SK-N-SH (cell line): ENCODE measurements around the gene IFNA17. TPM values are rescaled to one million over a fixed set of nuclear protein-coding genes. Genes with fewer than 3 reads are reported as not detected.

Experiments
- CTCF ChIA-PET: fragments of 300-600, 350-600 bp; formaldehyde crosslinking; extraction: SDS; loops from one replicate; lab custom pipeline; 2021; lab: Yijun Ruan, JAX
- POLR2A ChIA-PET: fragments of 350-600 bp; sonication (Branson Sonifier 250); formaldehyde crosslinking; extraction: SDS; loops from one replicate; lab custom pipeline; 2020; ENCODE audit warnings: antibody characterized with exemption, inconsistent platforms; lab: Yijun Ruan, JAX
- DNase-seq: peaks from one replicate; pipeline ENCODE4 v3.0.0; 2012
- H2AFZ ChIP-seq: fragments of 200-600 bp; sonication (generic); 2 replicates; pipeline ENCODE4 v1.8.1; 2016; ENCODE audit warnings: antibody characterized with exemption, mild to moderate bottlenecking, low read depth
- H3F3A ChIP-seq: fragments of 200-600 bp; sonication (generic); replicated peaks from 2 replicates; pipeline ENCODE3; 2016; ENCODE audit warnings: antibody characterized with exemption, mild to moderate bottlenecking; ENCODE audit not compliant: insufficient read depth
- H3K27ac ChIP-seq, 2 experiments: fragments of 200-500 bp in 1 of 2; fragments of 200-600 bp in 1 of 2; sonication (Bioruptor generic) in 1 of 2; sonication (generic), shearing (Covaris generic) in 1 of 2; 2 replicates each; pipeline versions ENCODE4 v1.5.1 to v1.6.1; 2014 to 2016; ENCODE audit warnings: low read depth in 2 of 2, inconsistent platforms in 1 of 2, low read length in 1 of 2, mild to moderate bottlenecking in 1 of 2, mixed read lengths in 1 of 2
- H3K27me3 ChIP-seq: fragments of 200-600 bp; sonication (generic), shearing (Covaris generic); 2 replicates; pipeline ENCODE4 v1.6.1; 2016; ENCODE audit warnings: mixed run types; ENCODE audit not compliant: insufficient read depth
- H3K36me3 ChIP-seq, 2 experiments: fragments of 200-500 bp in 1 of 2; fragments of 200-600 bp in 1 of 2; sonication (Bioruptor generic) in 1 of 2; sonication (generic) in 1 of 2; replicated peaks in 1 of 2; 2 replicates each; pipeline versions ENCODE3 to v1.5.1; 2014 to 2016; ENCODE audit warnings: low read length in 1 of 2, mild to moderate bottlenecking in 1 of 2; ENCODE audit not compliant: insufficient read depth in 2 of 2, control insufficient read depth in 1 of 2
- H3K4me1 ChIP-seq, 2 experiments: fragments of 200-500 bp in 1 of 2; fragments of 200-600 bp in 1 of 2; sonication (Bioruptor generic) in 1 of 2; sonication (generic), shearing (Covaris generic) in 1 of 2; 2 replicates each; pipeline versions ENCODE4 v1.5.1 to v1.6.1; 2014 to 2016; ENCODE audit warnings: low read depth in 1 of 2, low read length in 1 of 2, mixed run types in 1 of 2; ENCODE audit not compliant: insufficient read depth in 2 of 2, control insufficient read depth in 1 of 2
- H3K4me2 ChIP-seq: fragments of 200-600 bp; sonication (generic), shearing (Covaris generic); 2 replicates; pipeline ENCODE4 v1.6.1; 2017; ENCODE audit warnings: mixed run types
- H3K4me3 ChIP-seq, 2 experiments: fragments of 200-500 bp in 1 of 2; fragments of 200-600 bp in 1 of 2; sonication (Bioruptor generic) in 1 of 2; sonication (generic), shearing (Covaris generic) in 1 of 2; 2 replicates each; pipeline versions ENCODE4 v1.5.1 to v1.8.1; 2014 to 2016; ENCODE audit warnings: low read depth in 2 of 2, inconsistent platforms in 1 of 2, low read length in 1 of 2, mild to moderate bottlenecking in 1 of 2, mixed read lengths in 1 of 2, moderate library complexity in 1 of 2
- H3K79me2 ChIP-seq: fragments of 200-600 bp; sonication (generic); 2 replicates; pipeline ENCODE4 v1.8.1; 2017; ENCODE audit warnings: mild to moderate bottlenecking; ENCODE audit not compliant: insufficient read depth
- H3K9ac ChIP-seq: fragments of 200-600 bp; sonication (generic); 2 replicates; pipeline ENCODE4 v1.6.1; 2017; ENCODE audit warnings: mixed run types
- H3K9me2 ChIP-seq: fragments of 200-600 bp; sonication (generic); 2 replicates; pipeline ENCODE4 v1.6.1; 2017; ENCODE audit warnings: mixed run types
- H3K9me3 ChIP-seq: fragments of 200-600 bp; sonication (generic); 2 replicates; pipeline ENCODE4 v1.6.1; 2017; ENCODE audit warnings: mixed run types, mild to moderate bottlenecking, moderate library complexity
- H4K20me1 ChIP-seq: fragments of 200-600 bp; sonication (generic); 2 replicates; pipeline ENCODE4 v1.6.1; 2017; ENCODE audit warnings: mild to moderate bottlenecking, mixed run types; ENCODE audit not compliant: insufficient read depth
- CHD2 ChIP-seq: fragments of 150-350 bp; IDR thresholded peaks from 2 replicates; pipeline ENCODE4 v1.6.1; 2018; ENCODE audit warnings: low read length; ENCODE audit not compliant: partially characterized antibody
- ELF1 ChIP-seq: IDR thresholded peaks from 2 replicates; pipeline ENCODE4 v1.4.0; 2012
- FOSL2 ChIP-seq: IDR thresholded peaks from 2 replicates; pipeline ENCODE4 v1.4.0; 2012; ENCODE audit warnings: low read depth, mild to moderate bottlenecking, moderate library complexity, borderline replicate concordance
- FOXJ3 ChIP-seq: sonication (generic); formaldehyde crosslinking; IDR thresholded peaks from 2 replicates; pipeline ENCODE4 v1.5.1; 2020; ENCODE audit warnings: mild to moderate bottlenecking, missing genetic modification reagents
- FOXM1 ChIP-seq: IDR thresholded peaks from 2 replicates; pipeline ENCODE4 v1.4.0; 2012; ENCODE audit warnings: low read depth, mild to moderate bottlenecking
- GATA2 ChIP-seq: sonication (generic); formaldehyde crosslinking; IDR thresholded peaks from 2 replicates; pipeline ENCODE4 v1.5.0; 2020; ENCODE audit warnings: mild to moderate bottlenecking, missing genetic modification reagents
- NFIC ChIP-seq: IDR thresholded peaks from 2 replicates; pipeline ENCODE4 v1.4.0; 2012; ENCODE audit warnings: borderline replicate concordance
- NRF1 ChIP-seq: IDR thresholded peaks from 2 replicates; pipeline ENCODE4 v1.6.1; 2012; ENCODE audit warnings: low read depth, mild to moderate bottlenecking, low read length
- RAD21 ChIP-seq: IDR thresholded peaks from 2 replicates; pipeline ENCODE4 v1.6.1; 2012; ENCODE audit warnings: mild to moderate bottlenecking, low read length
- RCOR1 ChIP-seq: fragments of 150-350 bp; IDR thresholded peaks from 2 replicates; pipeline ENCODE4 v1.6.1; 2017; ENCODE audit warnings: antibody characterized with exemption, low read length
- RXRA ChIP-seq: IDR thresholded peaks from 2 replicates; pipeline ENCODE4 v1.4.0; 2012; ENCODE audit warnings: low read depth, mild to moderate bottlenecking, borderline replicate concordance
- SIN3A ChIP-seq: IDR thresholded peaks from 2 replicates; pipeline ENCODE4 v1.6.1; 2012; ENCODE audit warnings: low read depth, mild to moderate bottlenecking, low read length, moderate library complexity, borderline replicate concordance
- SMC3 ChIP-seq: IDR thresholded peaks from 2 replicates; pipeline ENCODE4 v1.6.1; 2012; ENCODE audit warnings: low read depth, low read length, improper control_type of control experiment
- TAF1 ChIP-seq: IDR thresholded peaks from 2 replicates; pipeline ENCODE4 v1.6.1; 2012; ENCODE audit warnings: low read depth, mild to moderate bottlenecking, low read length, moderate library complexity, borderline replicate concordance
- TCF12 ChIP-seq: IDR thresholded peaks from 2 replicates; pipeline ENCODE4 v1.4.0; 2012
- TEAD4 ChIP-seq: IDR thresholded peaks from 2 replicates; pipeline ENCODE4 v1.4.0; 2012; ENCODE audit warnings: mild to moderate bottlenecking, borderline replicate concordance; ENCODE audit not compliant: insufficient read depth
- WGBS: methylation state at CpG from one replicate; pipeline ENCODE4 v1.1.6; 2017; ENCODE audit warnings: low lambda C conversion rate; 5-methylcytosine and 5-hydroxymethylcytosine counted together
- polyA plus RNA-seq, 3 experiments: library from polyadenylated mRNA; depleted of rRNA; stranded (reverse); fragments of >200 nt; gene quantifications; 2 replicates each; pipeline ENCODE4 v1.2.3, GENCODE V29; 2012
- TF ChIP-seq, protein P1 (sequence below): IDR thresholded peaks from 2 replicates; pipeline ENCODE4 v1.4.0; 2012; ENCODE audit warnings: low read depth
- TF ChIP-seq, protein P2 (sequence below): IDR thresholded peaks from 2 replicates; pipeline ENCODE4; 2012
- TF ChIP-seq, protein P3 (sequence below): IDR thresholded peaks from 2 replicates; pipeline ENCODE4 v1.4.0; 2012; ENCODE audit warnings: low read depth, borderline replicate concordance
- TF ChIP-seq, protein P4 (sequence below): fragments of 150-350 bp; IDR thresholded peaks from 2 replicates; pipeline ENCODE4 v1.6.1; 2017; ENCODE audit warnings: antibody characterized with exemption, low read length, low read depth, borderline replicate concordance

IFNA17 gene
- polyA plus RNA-seq, 1 of the 3 experiments (the other 2 are of a cell fraction): not detected

DNA sequence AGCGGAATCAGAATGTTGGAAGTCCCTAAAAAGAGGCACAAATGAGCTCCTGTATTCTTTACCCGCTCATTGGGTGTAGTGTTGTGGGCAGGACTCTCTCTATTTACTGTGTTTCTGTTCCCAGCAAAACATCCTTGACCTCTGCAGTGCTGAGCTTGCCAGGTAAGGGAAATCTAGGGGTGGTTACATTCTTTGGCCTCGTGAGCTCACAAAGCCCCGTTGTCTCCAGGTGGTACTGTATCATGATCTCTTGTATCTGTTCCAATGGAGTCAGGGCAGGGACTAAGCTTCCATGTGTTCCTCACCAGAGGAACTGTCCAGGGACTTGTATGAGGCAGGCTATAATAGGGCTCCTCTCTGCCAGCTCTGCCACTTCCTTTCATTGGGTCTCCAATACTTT is 23.6 kb upstream of the IFNA17 start:
- no peak overlapping the region for H3K27ac ChIP-seq
- H3K9me2 ChIP-seq: no peaks in the 10 kb centered on the region
- H3K9ac ChIP-seq: no peak overlapping the region
- no peak overlapping the region for H2AFZ ChIP-seq
- H4K20me1 ChIP-seq: no peaks in the 10 kb centered on the region
- peaks cover 6% of the 10 kb centered on the region; the same call in 1 of the 2 replicates for H3K27me3 ChIP-seq
- 4% methylated on average over 4 of the region's 4 CpGs for WGBS
- no peaks in the 10 kb centered on the region for H3K36me3 ChIP-seq
- ChIA-PET POLR2A (no interaction called here), CTCF (interaction anchor here (0.9 to 1.7 kb wide), 4 partner anchors 10 to 146 kb away, joined by 3 to 14 read pairs (median 4); no protein-coding TSS in a partner anchor)
- no peak overlapping the region for H3K4me2 ChIP-seq
- H3K9me3 ChIP-seq: no peaks in the 10 kb centered on the region
- TF ChIP-seq FOXJ3 (CRISPR knock-in tag) (no peak), CHD2 (no peak), NFIC (no peak), SMC3 (no peak), TEAD4 (no peak), GATA2 (CRISPR knock-in tag) (no peak), TAF1 (no peak), RCOR1 (no peak), ELF1 (no peak), FOXM1 (no peak), RAD21 (no peak), TCF12 (no peak), FOSL2 (no peak)
- TF ChIP-seq, protein P1, sequence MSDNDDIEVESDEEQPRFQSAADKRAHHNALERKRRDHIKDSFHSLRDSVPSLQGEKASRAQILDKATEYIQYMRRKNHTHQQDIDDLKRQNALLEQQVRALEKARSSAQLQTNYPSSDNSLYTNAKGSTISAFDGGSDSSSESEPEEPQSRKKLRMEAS: no peak
- TF ChIP-seq, protein P2, sequence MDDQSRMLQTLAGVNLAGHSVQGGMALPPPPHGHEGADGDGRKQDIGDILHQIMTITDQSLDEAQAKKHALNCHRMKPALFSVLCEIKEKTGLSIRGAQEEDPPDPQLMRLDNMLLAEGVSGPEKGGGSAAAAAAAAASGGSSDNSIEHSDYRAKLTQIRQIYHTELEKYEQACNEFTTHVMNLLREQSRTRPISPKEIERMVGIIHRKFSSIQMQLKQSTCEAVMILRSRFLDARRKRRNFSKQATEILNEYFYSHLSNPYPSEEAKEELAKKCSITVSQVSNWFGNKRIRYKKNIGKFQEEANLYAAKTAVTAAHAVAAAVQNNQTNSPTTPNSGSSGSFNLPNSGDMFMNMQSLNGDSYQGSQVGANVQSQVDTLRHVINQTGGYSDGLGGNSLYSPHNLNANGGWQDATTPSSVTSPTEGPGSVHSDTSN: no peak
- TF ChIP-seq, protein P3, sequence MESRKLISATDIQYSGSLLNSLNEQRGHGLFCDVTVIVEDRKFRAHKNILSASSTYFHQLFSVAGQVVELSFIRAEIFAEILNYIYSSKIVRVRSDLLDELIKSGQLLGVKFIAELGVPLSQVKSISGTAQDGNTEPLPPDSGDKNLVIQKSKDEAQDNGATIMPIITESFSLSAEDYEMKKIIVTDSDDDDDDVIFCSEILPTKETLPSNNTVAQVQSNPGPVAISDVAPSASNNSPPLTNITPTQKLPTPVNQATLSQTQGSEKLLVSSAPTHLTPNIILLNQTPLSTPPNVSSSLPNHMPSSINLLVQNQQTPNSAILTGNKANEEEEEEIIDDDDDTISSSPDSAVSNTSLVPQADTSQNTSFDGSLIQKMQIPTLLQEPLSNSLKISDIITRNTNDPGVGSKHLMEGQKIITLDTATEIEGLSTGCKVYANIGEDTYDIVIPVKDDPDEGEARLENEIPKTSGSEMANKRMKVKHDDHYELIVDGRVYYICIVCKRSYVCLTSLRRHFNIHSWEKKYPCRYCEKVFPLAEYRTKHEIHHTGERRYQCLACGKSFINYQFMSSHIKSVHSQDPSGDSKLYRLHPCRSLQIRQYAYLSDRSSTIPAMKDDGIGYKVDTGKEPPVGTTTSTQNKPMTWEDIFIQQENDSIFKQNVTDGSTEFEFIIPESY: no peak
- H3K4me1 ChIP-seq: no peaks in the 10 kb centered on the region
- H3F3A ChIP-seq: no peaks in the 10 kb centered on the region
- H3K79me2 ChIP-seq: no peaks in the 10 kb centered on the region
- H3K4me3 ChIP-seq: no peak overlapping the region
- no peak for DNase-seq

DNA sequence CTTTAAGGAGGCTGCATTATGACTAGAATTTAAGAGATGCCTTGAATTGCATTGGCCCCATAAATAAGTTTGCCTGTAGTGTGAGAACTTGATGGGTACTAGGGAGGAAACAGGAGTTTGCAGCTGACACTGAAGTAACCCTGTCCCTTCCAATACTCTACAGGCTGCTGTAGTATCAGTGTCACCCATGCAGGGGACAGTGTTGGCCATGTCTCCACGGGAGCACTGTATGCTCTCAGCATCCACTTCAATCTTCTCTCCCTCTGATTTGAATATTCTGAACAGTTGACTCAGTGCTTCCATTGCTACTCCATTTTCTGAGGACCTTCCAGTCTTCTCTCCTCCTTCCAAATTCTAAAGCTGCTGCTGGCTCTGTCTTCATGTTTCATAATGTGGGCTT is 23.2 kb upstream of the IFNA17 start:
- Histone ChIP-seq H3K9me3 (no peaks in the 10 kb centered on the region), H4K20me1 (no peaks in the 10 kb centered on the region), H3K9ac (no peak overlapping the region), H3K9me2 (no peaks in the 10 kb centered on the region), H3K4me3 (no peak overlapping the region), H3K4me2 (no peak overlapping the region), H2AFZ (no peak overlapping the region), H3K36me3 (no peaks in the 10 kb centered on the region), H3F3A (no peaks in the 10 kb centered on the region), H3K79me2 (no peaks in the 10 kb centered on the region), H3K27me3 (peaks cover 2% of the 10 kb centered on the region; the same call in 1 of the 2 replicates), H3K27ac (no peak overlapping the region), H3K4me1 (no peaks in the 10 kb centered on the region)
- POLR2A ChIA-PET: no interaction called here
- DNase-seq: no peak
- WGBS: 0% methylated on average over 1 of the region's 1 CpG
- CTCF ChIA-PET: interaction anchor here (0.9 to 1.7 kb wide), 5 partner anchors 11 to 147 kb away, joined by 3 to 14 read pairs (median 3); no protein-coding TSS in a partner anchor
- TF ChIP-seq, protein P4, sequence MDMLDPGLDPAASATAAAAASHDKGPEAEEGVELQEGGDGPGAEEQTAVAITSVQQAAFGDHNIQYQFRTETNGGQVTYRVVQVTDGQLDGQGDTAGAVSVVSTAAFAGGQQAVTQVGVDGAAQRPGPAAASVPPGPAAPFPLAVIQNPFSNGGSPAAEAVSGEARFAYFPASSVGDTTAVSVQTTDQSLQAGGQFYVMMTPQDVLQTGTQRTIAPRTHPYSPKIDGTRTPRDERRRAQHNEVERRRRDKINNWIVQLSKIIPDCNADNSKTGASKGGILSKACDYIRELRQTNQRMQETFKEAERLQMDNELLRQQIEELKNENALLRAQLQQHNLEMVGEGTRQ: no peak
- TF ChIP-seq ELF1: no peak
- no peak for TF ChIP-seq RXRA
- no peak for TF ChIP-seq FOSL2
- no peak for TF ChIP-seq SIN3A
- no peak for TF ChIP-seq TCF12
- TF ChIP-seq NRF1: no peak
- TF ChIP-seq, protein P3: no peak
